ENCODE data around the gene COX17. TPM values are rescaled to one million over a fixed set of nuclear protein-coding genes. Genes with fewer than 3 reads are reported as not detected.

COX17 gene
- total RNA-seq, 2 experiments from 2014 or later, result 108 to 112 TPM

GRCh38 chr3:119628816-119629445, 48.3 kb downstream of the COX17 start:
- peaks cover 41% of the 10 kb centered on the region for H3K4me1 Mint-ChIP-seq (ENCODE audit: low read depth)
- DNase-seq, result no peak
- ChIA-PET CTCF (interaction anchor here (0.9 kb wide), 1 partner anchor 49 kb away, joined by 3 read pairs; the partner anchor contains the start of gene ADPRH), POLR2A (interaction anchor here (0.6 to 1.4 kb wide), 2 partner anchors 7 to 190 kb away, joined by 3 to 4 read pairs; no protein-coding TSS in a partner anchor)
- intact Hi-C loops (cut with micrococcal nuclease), result loop anchor here (1.0 to 2.0 kb wide), 3 partner anchors 9 to 48 kb away; partner anchors contain the start of gene COX17
- H3K36me3 Mint-ChIP-seq, result no peaks in the 10 kb centered on the region
- H3K9me3 Mint-ChIP-seq, result no peaks in the 10 kb centered on the region
- no peak overlapping the region for H3K4me3 Mint-ChIP-seq
- peak overlapping the region; percentile 77 for H3K27ac Mint-ChIP-seq
- H3K27me3 Mint-ChIP-seq, result peaks cover 3% of the 10 kb centered on the region

GRCh38 chr3:119628390-119628789, 48.8 kb downstream of the COX17 start:
- peak; percentile 77 for DNase-seq
- POLR2A ChIA-PET, result interaction anchor here (0.6 to 1.4 kb wide), 2 partner anchors 8 to 191 kb away, joined by 3 to 4 read pairs; no protein-coding TSS in a partner anchor
- H3K27me3 Mint-ChIP-seq, result peaks cover 3% of the 10 kb centered on the region
- intact Hi-C loops (cut with micrococcal nuclease), result loop anchor here (1.0 to 2.0 kb wide), 3 partner anchors 10 to 48 kb away; partner anchors contain the start of gene COX17
- H3K36me3 Mint-ChIP-seq, result no peaks in the 10 kb centered on the region
- CTCF ChIA-PET, result interaction anchor here (0.9 to 1.7 kb wide), 3 partner anchors 10 to 49 kb away, joined by 3 to 5 read pairs (median 3); partner anchors contain the start of gene ADPRH
- no peaks in the 10 kb centered on the region for H3K9me3 Mint-ChIP-seq
- peak overlapping the region; percentile 77 for H3K27ac Mint-ChIP-seq
- no peak overlapping the region for H3K4me3 Mint-ChIP-seq
- peaks cover 41% of the 10 kb centered on the region for H3K4me1 Mint-ChIP-seq (ENCODE audit: low read depth)

- Mint-ChIP-seq H3K27me3 (peaks cover 3% of the 10 kb centered on the region), H3K27ac (peak overlapping the region; percentile 77), H3K36me3 (no peaks in the 10 kb centered on the region), H3K9me3 (no peaks in the 10 kb centered on the region), H3K4me1 (ENCODE audit: low read depth) (peaks cover 41% of the 10 kb centered on the region), H3K4me3 (no peak overlapping the region)
- peak; percentile 50 for DNase-seq
- intact Hi-C loops (cut with micrococcal nuclease), result no loop called here
- ChIA-PET CTCF (interaction anchor here (0.9 to 1.7 kb wide), 3 partner anchors 11 to 37 kb away, joined by 3 to 5 read pairs (median 4); no protein-coding TSS in a partner anchor), POLR2A (interaction anchor here (1.4 kb wide), 1 partner anchor 9 kb away, joined by 4 read pairs; no protein-coding TSS in a partner anchor)
These were observed 49.7 kb downstream of the COX17 start for GRCh38 chr3:119627461-119627860.

- H3K27ac Mint-ChIP-seq, result no peak overlapping the region
- H3K27me3 Mint-ChIP-seq, result peaks cover 3% of the 10 kb centered on the region
- intact Hi-C loops (cut with micrococcal nuclease), result no loop called here
- H3K36me3 Mint-ChIP-seq, result no peaks in the 10 kb centered on the region
- peaks cover 41% of the 10 kb centered on the region for H3K4me1 Mint-ChIP-seq (ENCODE audit: low read depth)
- no peaks in the 10 kb centered on the region for H3K9me3 Mint-ChIP-seq
- ChIA-PET POLR2A (interaction anchor here (1.1 kb wide), 1 partner anchor 50 kb away, joined by 3 read pairs; no protein-coding TSS in a partner anchor), CTCF (interaction anchor here (1.1 kb wide), 1 partner anchor 35 kb away, joined by 4 read pairs; no protein-coding TSS in a partner anchor)
- DNase-seq, result no peak
- no peak overlapping the region for H3K4me3 Mint-ChIP-seq
These were observed 51.0 kb downstream of the COX17 start for GRCh38 chr3:119626196-119626595.

- CTCF ChIA-PET, result no interaction called here
- Mint-ChIP-seq H3K4me3 (no peak overlapping the region), H3K4me1 (ENCODE audit: low read depth) (peaks cover 37% of the 10 kb centered on the region), H3K36me3 (no peaks in the 10 kb centered on the region), H3K9me3 (no peaks in the 10 kb centered on the region), H3K27ac (no peak overlapping the region), H3K27me3 (peaks cover 3% of the 10 kb centered on the region)
- POLR2A ChIA-PET, result no interaction called here
- no peak for DNase-seq
- intact Hi-C loops (cut with micrococcal nuclease), result no loop called here
These were observed 51.6 kb downstream of the COX17 start for GRCh38 chr3:119625451-119626153.

- Mint-ChIP-seq H3K36me3 (no peaks in the 10 kb centered on the region), H3K27me3 (peaks cover 3% of the 10 kb centered on the region), H3K9me3 (no peaks in the 10 kb centered on the region), H3K4me1 (ENCODE audit: low read depth) (peaks cover 30% of the 10 kb centered on the region), H3K27ac (no peak overlapping the region), H3K4me3 (no peak overlapping the region)
- intact Hi-C loops (cut with micrococcal nuclease), result no loop called here
- ChIA-PET CTCF (no interaction called here), POLR2A (no interaction called here)
- no peak for DNase-seq
These were observed 53.0 kb downstream of the COX17 start for GRCh38 chr3:119624002-119624720.

GRCh38 chr3:119620899-119621298, 56.3 kb downstream of the COX17 start:
- no peaks in the 10 kb centered on the region for H3K9me3 Mint-ChIP-seq
- CTCF ChIA-PET, result no interaction called here
- no peaks in the 10 kb centered on the region for H3K27me3 Mint-ChIP-seq
- intact Hi-C loops (cut with micrococcal nuclease), result no loop called here
- H3K4me3 Mint-ChIP-seq, result no peak overlapping the region
- no peak overlapping the region for H3K27ac Mint-ChIP-seq
- H3K4me1 Mint-ChIP-seq (ENCODE audit: low read depth), result no peaks in the 10 kb centered on the region
- POLR2A ChIA-PET, result no interaction called here
- no peak for DNase-seq
- no peaks in the 10 kb centered on the region for H3K36me3 Mint-ChIP-seq

Other genes starting within 250 kb of the COX17 start
- gene TMEM39A, start 213.8 kb downstream of the COX17 start, total RNA-seq, result 10 to 100 TPM; 33.9 to 34.3 TPM
- 10 to 100 TPM; 13.0 to 13.9 TPM for gene POGLUT1, start 208.4 kb downstream of the COX17 start, total RNA-seq
- gene TIMMDC1, start 178.9 kb downstream of the COX17 start, total RNA-seq, result 100 to 1,000 TPM in 1 of 2 experiments, 10 to 100 TPM in 1; 93.7 to 105 TPM
- gene CD80, start 117.8 kb downstream of the COX17 start, total RNA-seq, result 1 to 10 TPM; 3.4 to 3.7 TPM
- gene ADPRH, start 97.9 kb downstream of the COX17 start, total RNA-seq, result 1 to 10 TPM; 7.7 to 8.6 TPM
- gene PLA1A, start 79.5 kb downstream of the COX17 start, total RNA-seq, result under 1 TPM; 0.31 to 0.34 TPM
- gene POPDC2, start 16.8 kb downstream of the COX17 start, total RNA-seq, result 1 to 10 TPM; 2.1 to 2.3 TPM
- under 1 TPM; 0.29 to 0.31 TPM for gene CFAP91, start 25.6 kb upstream of the COX17 start, total RNA-seq
- gene NR1I2, start 104.7 kb upstream of the COX17 start, total RNA-seq, result under 1 TPM; 0.36 to 0.39 TPM

Data from activated CD4-positive, alpha-beta memory T cell treated with anti-CD3 and anti-CD28 coated beads for 36 hours (primary cell).